Anterior cingulate cortex (tissue), 58 donors: ENCODE measurements around the gene LUZP1.

Experiments used
- DNase-seq, 58 donors: peaks; one replicate each; lab custom pipeline; 2025; lab: John Stamatoyannopoulos, UW

Gene LUZP1

GRCh38 chr1:23120383-23120782, 48.3 kb downstream of the LUZP1 start:
- no peak for DNase-seq

- no peak for DNase-seq
Observed at GRCh38 chr1:23118957-23119792, 49.5 kb downstream of the LUZP1 start.

GRCh38 chr1:23118407-23118806, 50.2 kb downstream of the LUZP1 start:
- DNase-seq = no peak

GRCh38 chr1:23116921-23117699, 51.5 kb downstream of the LUZP1 start:
- no peak for DNase-seq

GRCh38 chr1:23116216-23116836, 52.3 kb downstream of the LUZP1 start:
- DNase-seq = no peak

GRCh38 chr1:23114424-23115079, 54.1 kb downstream of the LUZP1 start:
- no peak for DNase-seq

GRCh38 chr1:23111600-23112535, 56.8 kb downstream of the LUZP1 start:
- DNase-seq = no peak

GRCh38 chr1:23110391-23110790, 58.3 kb downstream of the LUZP1 start:
- DNase-seq = no peak

- DNase-seq = no peak
Observed at GRCh38 chr1:23108918-23109533, 59.6 kb downstream of the LUZP1 start.

- DNase-seq = no peak
Observed at GRCh38 chr1:23103001-23103889, 65.4 kb downstream of the LUZP1 start.

GRCh38 chr1:23102289-23102688, 66.4 kb downstream of the LUZP1 start:
- no peak for DNase-seq

- DNase-seq = no peak
Observed at GRCh38 chr1:23101887-23102286, 66.8 kb downstream of the LUZP1 start.

GRCh38 chr1:23101101-23101827, 67.4 kb downstream of the LUZP1 start:
- DNase-seq = no peak

- peak in 4 of 58 donors; percentile 6 to 36 (median 8) for DNase-seq
Observed at GRCh38 chr1:23100074-23100748, 68.4 kb downstream of the LUZP1 start.

GRCh38 chr1:23099171-23099536, 69.5 kb downstream of the LUZP1 start:
- DNase-seq = no peak

GRCh38 chr1:23098463-23099170, 70.0 kb downstream of the LUZP1 start:
- peak in 46 of 58 donors; percentile 5 to 65 (median 30) for DNase-seq
